ENCODE results near the gene PAX2.

GRCh38 chr10:100731407-100732240 lies 13.8 kb upstream of the PAX2 start:
- no peak for TF ChIP-seq ZSCAN5A (CRISPR knock-in tag; IDR thresholded peaks at IDR 0.05; ENCODE audit: borderline replicate concordance)
- TF ChIP-seq ZNF180 (CRISPR knock-in tag; IDR thresholded peaks at IDR 0.05; ENCODE audit: borderline replicate concordance, low read depth), result no peak
- TF ChIP-seq NFE2 (CRISPR knock-in tag; IDR thresholded peaks at IDR 0.05), result no peak
- TF ChIP-seq SMC3 (IDR thresholded peaks at IDR 0.05; ENCODE audit: low read length), result no peak
- TF ChIP-seq CTCF (CRISPR knock-in tag; IDR thresholded peaks at IDR 0.05), result no peak
- TF ChIP-seq TAF1 (CRISPR knock-in tag; IDR thresholded peaks at IDR 0.05), result no peak
- no peak for TF ChIP-seq MAF1 (CRISPR knock-in tag; IDR thresholded peaks at IDR 0.05; ENCODE audit: borderline replicate concordance)
- 0 out of 2 replicates have a peak, but pooled peaks have one; percentile 47 for TF ChIP-seq EZH2 (conservative IDR thresholded peaks at IDR 0.05; ENCODE audit: low read depth, low read length)
- no peak for TF ChIP-seq MZF1 (CRISPR knock-in tag; IDR thresholded peaks at IDR 0.05; ENCODE audit: borderline replicate concordance)
- TF ChIP-seq ARID5B (CRISPR knock-in tag; IDR thresholded peaks at IDR 0.05), result no peak
- no peak for TF ChIP-seq ZNF160 (CRISPR knock-in tag; IDR thresholded peaks at IDR 0.05)

Measured in HepG2 (cell line).